Measurements from ENCODE around the gene SLU7.

DNA sequence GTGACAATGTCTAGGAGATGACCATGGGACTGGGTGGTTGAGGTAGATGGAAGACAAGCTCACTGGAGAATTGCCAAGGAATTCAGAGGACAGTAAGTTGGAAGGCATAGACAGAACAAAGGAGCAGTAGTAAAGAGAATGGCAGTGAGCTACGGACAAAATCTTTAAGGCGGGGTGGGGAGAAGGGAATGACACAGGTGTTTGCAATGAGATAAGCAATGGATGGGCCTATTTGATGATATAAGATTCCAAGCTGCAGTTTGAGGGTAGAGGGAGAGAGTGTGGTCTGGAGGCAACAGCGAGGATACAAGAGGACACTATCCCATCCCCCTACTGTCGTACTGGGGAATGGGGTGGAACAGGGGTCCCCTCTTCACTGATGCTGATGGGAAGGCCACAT, 17.1 kb upstream of the SLU7 start:
- TF ChIP-seq EZH2 (IDR thresholded peaks at IDR 0.05): no peak
- TF ChIP-seq, protein P1, sequence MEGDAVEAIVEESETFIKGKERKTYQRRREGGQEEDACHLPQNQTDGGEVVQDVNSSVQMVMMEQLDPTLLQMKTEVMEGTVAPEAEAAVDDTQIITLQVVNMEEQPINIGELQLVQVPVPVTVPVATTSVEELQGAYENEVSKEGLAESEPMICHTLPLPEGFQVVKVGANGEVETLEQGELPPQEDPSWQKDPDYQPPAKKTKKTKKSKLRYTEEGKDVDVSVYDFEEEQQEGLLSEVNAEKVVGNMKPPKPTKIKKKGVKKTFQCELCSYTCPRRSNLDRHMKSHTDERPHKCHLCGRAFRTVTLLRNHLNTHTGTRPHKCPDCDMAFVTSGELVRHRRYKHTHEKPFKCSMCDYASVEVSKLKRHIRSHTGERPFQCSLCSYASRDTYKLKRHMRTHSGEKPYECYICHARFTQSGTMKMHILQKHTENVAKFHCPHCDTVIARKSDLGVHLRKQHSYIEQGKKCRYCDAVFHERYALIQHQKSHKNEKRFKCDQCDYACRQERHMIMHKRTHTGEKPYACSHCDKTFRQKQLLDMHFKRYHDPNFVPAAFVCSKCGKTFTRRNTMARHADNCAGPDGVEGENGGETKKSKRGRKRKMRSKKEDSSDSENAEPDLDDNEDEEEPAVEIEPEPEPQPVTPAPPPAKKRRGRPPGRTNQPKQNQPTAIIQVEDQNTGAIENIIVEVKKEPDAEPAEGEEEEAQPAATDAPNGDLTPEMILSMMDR (IDR thresholded peaks at IDR 0.05): no peak
